ENCODE measurements around the gene APH1A.
"Not testable (repeated sequence)": the region's sequence is repeated elsewhere in the genome, so short reads cannot be mapped to it uniquely, and the experiment has no call there.

Gene APH1A

DNA sequence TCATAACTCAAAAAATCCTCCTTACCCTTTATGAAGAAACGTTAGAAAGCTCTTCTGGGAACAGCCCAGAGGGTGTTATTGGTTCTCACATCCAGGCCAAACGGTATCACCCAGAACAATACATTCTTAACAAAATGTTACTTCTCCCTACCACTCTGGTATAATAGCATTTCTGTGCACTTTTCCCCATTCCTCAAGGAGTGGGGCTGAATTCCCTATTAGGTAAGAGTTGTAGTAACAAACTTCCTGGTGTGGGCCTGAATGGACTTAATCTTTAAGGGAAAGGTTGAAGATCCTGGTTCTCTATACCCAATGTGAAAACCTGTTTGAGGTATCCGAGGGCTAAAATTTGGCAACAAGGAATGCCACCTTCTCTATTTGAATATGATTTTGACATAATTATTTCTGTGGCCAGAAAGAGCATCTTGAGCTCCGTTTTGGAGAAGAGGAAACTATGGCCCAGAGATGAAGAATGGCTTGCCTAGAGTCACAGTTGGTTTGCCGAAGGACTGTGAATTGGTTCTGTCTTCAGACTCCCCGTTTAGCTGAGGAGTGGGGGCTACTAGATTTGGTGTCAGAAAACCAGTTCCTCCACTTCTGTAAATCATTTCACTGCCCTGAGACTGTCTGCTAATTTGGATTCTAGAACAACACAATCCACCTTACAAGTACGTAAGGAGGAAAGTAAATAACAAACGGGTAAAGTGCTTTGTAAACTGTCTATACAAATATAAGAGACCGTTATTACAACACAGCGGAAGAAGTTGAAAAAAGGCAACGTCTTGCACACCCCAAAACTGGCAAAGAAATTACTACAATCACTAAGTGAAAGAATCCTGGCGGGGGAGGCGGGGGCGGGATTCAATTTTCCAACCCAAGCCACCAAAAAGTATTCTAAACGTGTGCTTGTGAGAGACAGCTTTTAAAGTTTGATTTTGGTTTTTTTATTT is 35.2 kb downstream of the APH1A start:
- Mint-ChIP-seq H3K36me3 (peaks cover 6% of the 10 kb centered on the region), H3K4me1 (peaks cover 14% of the 10 kb centered on the region), H3K9me3 (no peaks in the 10 kb centered on the region), H3K27ac (no peak overlapping the region), H3K4me3 (no peak overlapping the region), H3K27me3 (no peaks in the 10 kb centered on the region)
- no peak for ATAC-seq (ENCODE audit: low read depth)
- no peak for DNase-seq (ENCODE audit: low spot score in 2 of 2)

DNA sequence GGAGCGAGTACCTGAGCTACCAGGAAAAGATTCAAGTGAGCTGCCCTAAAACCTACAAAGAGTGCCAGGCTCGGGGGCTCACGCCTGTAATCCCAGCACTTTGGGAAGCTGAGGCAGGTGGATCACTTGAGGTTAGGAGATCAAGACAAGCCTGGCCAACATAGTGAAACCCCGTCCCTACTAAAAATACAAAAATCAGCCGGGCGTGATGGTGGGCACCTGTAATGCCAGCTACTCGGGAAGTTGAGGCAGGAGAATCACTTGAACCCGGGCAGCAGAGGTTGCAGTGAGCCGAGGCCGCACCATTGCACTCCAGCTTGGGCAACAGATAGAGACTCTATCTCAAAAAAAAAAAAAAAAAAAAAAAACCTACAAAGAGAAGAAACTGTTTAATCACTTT is 35.9 kb downstream of the APH1A start:
- not testable (repeated sequence) for H3K27me3 Mint-ChIP-seq, H3K27ac Mint-ChIP-seq
- H3K4me3 Mint-ChIP-seq, result peak overlapping the region; percentile 30

DNA sequence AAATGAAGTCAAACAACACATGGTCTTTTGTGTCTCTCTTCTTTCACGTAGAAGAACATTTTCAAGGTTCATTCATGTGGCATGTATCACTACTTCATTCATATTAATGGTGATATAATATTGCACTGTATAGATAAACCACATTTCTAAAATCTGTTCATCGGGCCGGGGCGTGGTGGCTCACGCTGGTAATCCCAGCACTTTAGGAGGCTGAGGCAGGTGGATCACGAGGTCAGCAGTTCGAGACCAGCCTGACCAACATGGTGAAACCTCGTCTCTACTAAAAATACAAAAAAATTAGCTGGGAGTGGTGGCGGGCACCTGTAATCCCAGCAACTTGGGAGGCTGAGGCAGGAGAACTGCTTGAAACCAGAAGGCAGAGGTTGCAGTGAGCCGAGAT is 40.6 kb downstream of the APH1A start:
- Mint-ChIP-seq H3K36me3 (peaks cover 24% of the 10 kb centered on the region), H3K4me1 (peaks cover 19% of the 10 kb centered on the region)
- DNase-seq (ENCODE audit: low spot score in 2 of 2); H3K4me3 Mint-ChIP-seq; H3K9me3 Mint-ChIP-seq; H3K27ac Mint-ChIP-seq; ATAC-seq (ENCODE audit: low read depth); H3K27me3 Mint-ChIP-seq: not testable (repeated sequence)

More for the DNA sequence above, 35.9 kb downstream of the APH1A start:
- not testable (repeated sequence) for H3K36me3 Mint-ChIP-seq; H3K9me3 Mint-ChIP-seq; DNase-seq (ENCODE audit: low spot score in 2 of 2); ATAC-seq (ENCODE audit: low read depth)
- H3K4me1 Mint-ChIP-seq, result peaks cover 14% of the 10 kb centered on the region

DNA sequence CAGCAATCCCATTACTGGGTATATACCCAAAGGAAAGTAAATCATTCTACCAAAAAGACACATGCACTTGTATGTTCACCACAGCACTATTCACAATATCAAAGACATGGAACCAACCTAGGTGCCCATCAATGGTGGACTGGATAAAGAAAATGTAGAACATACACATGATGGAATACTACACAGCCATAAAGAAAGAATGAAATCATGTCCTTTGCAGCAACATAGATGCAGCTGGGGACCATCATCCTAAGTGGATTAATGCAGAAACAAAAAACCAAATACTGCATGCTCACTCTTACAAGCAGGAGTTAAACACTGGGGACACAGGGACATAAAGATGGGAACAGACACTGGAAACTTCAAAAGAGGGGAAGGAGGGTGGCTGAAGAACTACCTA is 41.6 kb downstream of the APH1A start:
- Mint-ChIP-seq H3K27me3 (no peaks in the 10 kb centered on the region), H3K9me3 (no peaks in the 10 kb centered on the region), H3K4me3 (no peak overlapping the region), H3K27ac (no peak overlapping the region), H3K4me1 (peaks cover 16% of the 10 kb centered on the region), H3K36me3 (peaks cover 26% of the 10 kb centered on the region)
- DNase-seq (ENCODE audit: low spot score in 2 of 2) (no peak), ATAC-seq (ENCODE audit: low read depth) (no peak)

DNA sequence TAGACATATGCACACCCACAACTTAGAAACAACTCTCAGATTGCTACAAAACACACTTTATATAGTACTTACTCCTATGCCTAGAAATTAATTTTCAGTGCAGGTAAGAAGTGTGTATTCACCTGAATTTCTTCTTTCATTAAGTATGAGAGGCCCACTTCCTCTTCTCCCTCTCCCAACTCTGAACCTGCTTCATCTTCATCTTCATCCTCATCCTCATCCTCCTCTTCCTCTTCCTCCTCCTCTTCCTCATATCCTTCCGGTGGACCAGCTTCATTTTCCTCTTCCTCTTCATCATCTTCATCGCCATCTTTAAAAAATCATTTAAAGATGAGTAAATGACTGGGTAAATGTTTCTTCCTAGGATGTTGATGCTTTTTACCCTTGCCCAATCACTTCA is 42.3 kb downstream of the APH1A start:
- DNase-seq (ENCODE audit: low spot score in 2 of 2) (no peak), ATAC-seq (ENCODE audit: low read depth) (no peak)
- Mint-ChIP-seq H3K36me3 (peaks cover 26% of the 10 kb centered on the region), H3K27me3 (no peaks in the 10 kb centered on the region), H3K4me1 (peaks cover 16% of the 10 kb centered on the region), H3K27ac (peak overlapping the region; percentile 3), H3K4me3 (peak overlapping the region; percentile 27), H3K9me3 (no peaks in the 10 kb centered on the region)

DNA sequence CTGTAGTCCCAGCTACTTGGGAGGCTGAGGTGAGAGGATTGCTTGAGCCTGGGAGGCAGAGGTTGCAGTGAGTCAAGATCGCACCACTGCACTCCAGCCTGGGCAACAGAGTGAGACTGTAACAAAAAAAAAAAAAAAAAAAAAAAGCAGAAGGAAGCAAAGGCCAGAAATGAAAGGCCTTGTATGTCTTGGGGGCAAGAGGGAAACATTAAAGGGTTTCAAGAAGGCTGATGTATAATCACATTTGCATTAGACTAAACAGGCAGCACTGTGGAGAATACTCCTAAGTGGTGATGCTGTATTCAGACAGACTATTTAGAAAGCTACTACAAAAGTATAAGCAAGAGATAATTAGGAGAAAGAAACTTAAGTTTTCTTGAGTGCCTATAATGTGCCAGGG is 43.3 kb downstream of the APH1A start:
- Mint-ChIP-seq H3K4me3 (no peak overlapping the region), H3K9me3 (no peaks in the 10 kb centered on the region), H3K27ac (no peak overlapping the region), H3K4me1 (peaks cover 16% of the 10 kb centered on the region), H3K36me3 (peaks cover 26% of the 10 kb centered on the region), H3K27me3 (no peaks in the 10 kb centered on the region)
- DNase-seq (ENCODE audit: low spot score in 2 of 2), result no peak
- ATAC-seq (ENCODE audit: low read depth), result peak; percentile 83

DNA sequence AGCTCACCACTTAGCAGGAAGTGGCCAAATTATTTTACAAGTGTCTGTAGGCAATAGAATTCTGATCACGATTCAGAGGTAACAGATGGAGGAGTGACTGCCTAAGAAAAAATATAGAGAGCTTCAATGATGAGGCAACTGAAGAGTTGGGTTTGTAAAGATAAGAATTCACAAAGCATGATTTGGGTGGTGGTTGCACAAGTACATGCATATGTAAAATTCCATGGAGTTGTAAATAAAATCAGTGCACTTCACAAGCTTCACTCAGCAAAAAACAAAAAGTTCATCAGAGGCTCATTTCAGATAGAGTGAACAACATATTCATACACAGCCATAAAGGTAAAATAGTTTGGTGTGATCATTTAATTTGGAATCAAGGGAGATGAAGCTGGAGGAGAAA is 43.8 kb downstream of the APH1A start:
- Mint-ChIP-seq H3K27me3 (no peaks in the 10 kb centered on the region), H3K36me3 (peaks cover 24% of the 10 kb centered on the region), H3K27ac (peak overlapping the region; percentile 58), H3K4me1 (peaks cover 16% of the 10 kb centered on the region), H3K9me3 (no peaks in the 10 kb centered on the region), H3K4me3 (no peak overlapping the region)
- DNase-seq (ENCODE audit: low spot score in 2 of 2), result no peak
- no peak for ATAC-seq (ENCODE audit: low read depth)

DNA sequence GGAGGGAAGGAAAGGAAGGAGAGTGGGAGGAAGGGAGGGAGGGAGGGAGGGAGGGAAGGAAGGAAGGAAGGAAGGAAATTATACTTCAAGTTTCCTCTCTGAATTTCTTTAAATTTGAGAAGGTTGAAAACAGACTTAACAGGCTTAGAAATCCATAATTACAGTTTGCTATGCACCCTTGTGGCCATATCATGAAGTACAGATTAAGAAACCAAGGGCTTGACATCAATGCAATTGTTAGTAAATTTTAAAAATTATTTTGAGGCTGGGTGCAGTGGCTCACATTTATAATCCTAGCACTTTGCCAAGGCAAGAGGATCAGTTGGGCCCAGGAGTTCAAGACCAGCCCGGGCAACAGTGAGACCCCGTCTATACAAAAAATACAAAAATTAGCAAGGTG is 47.3 kb downstream of the APH1A start:
- H3K27ac Mint-ChIP-seq, result no peak overlapping the region
- DNase-seq (ENCODE audit: low spot score in 2 of 2), result no peak
- peaks cover 15% of the 10 kb centered on the region for H3K4me1 Mint-ChIP-seq
- ATAC-seq (ENCODE audit: low read depth), result peak; percentile 56
- H3K4me3 Mint-ChIP-seq, result no peak overlapping the region
- peaks cover 13% of the 10 kb centered on the region for H3K36me3 Mint-ChIP-seq
- no peaks in the 10 kb centered on the region for H3K27me3 Mint-ChIP-seq
- no peaks in the 10 kb centered on the region for H3K9me3 Mint-ChIP-seq

DNA sequence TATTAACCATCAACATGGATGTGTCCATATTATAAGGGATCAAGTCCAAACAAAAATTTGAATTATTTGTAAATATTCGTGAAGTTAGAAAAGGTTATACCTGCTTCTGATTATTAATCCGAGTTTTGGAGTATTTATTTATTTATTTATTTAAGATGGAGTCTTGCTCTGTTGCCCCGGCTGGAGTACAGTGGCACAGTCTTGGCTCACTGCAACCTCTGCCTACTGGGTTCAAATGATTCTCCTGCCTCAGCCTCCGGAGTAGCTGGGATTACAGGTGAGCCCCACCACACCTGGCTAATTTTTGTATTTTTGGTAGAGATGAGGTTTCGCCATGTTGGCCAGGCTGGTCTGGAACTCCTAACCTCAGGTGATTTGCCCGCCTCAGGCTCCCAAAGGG is 53.0 kb downstream of the APH1A start:
- H3K4me3 Mint-ChIP-seq; ATAC-seq (ENCODE audit: low read depth); DNase-seq (ENCODE audit: low spot score in 2 of 2); H3K4me1 Mint-ChIP-seq; H3K27me3 Mint-ChIP-seq; H3K36me3 Mint-ChIP-seq; H3K27ac Mint-ChIP-seq; H3K9me3 Mint-ChIP-seq: not testable (repeated sequence)
